Measurements from ENCODE around the gene ADPRHL1. TPM values are rescaled to one million over a fixed set of nuclear protein-coding genes. Genes with fewer than 3 reads are reported as not detected.
A peak's percentile ranks its signal among the peaks of the same experiment; 100 is the strongest.

ADPRHL1 gene
- total RNA-seq, 1 donor from 2014 or later: 20.7 TPM

- Mint-ChIP-seq H3K27me3 (ENCODE audit: unreplicated experiment) (peaks cover 5% of the 10 kb centered on the region), H3K36me3 (ENCODE audit: unreplicated experiment) (peaks cover 5% of the 10 kb centered on the region), H3K27ac (ENCODE audit: unreplicated experiment) (no peak overlapping the region), H3K9me3 (ENCODE audit: unreplicated experiment) (peaks cover 6% of the 10 kb centered on the region), H3K4me3 (ENCODE audit: unreplicated experiment) (no peak overlapping the region), H3K4me1 (ENCODE audit: low read depth, unreplicated experiment) (peaks cover 18% of the 10 kb centered on the region)
- peak; percentile 60 for TF ChIP-seq CTCF (IDR thresholded peaks at IDR 0.05; ENCODE audit: partially characterized antibody, unreplicated experiment)
- DNase-seq: peak; percentile 65
These were observed 5.2 kb upstream of the ADPRHL1 start for GRCh38 chr13:113458253-113459065.

- no peak overlapping the region for H3K27ac Mint-ChIP-seq (ENCODE audit: unreplicated experiment)
- no peak for TF ChIP-seq CTCF (IDR thresholded peaks at IDR 0.05; ENCODE audit: partially characterized antibody, unreplicated experiment)
- no peak overlapping the region for H3K4me3 Mint-ChIP-seq (ENCODE audit: unreplicated experiment)
- H3K36me3 Mint-ChIP-seq (ENCODE audit: unreplicated experiment): peaks cover 5% of the 10 kb centered on the region
- peaks cover 10% of the 10 kb centered on the region for H3K27me3 Mint-ChIP-seq (ENCODE audit: unreplicated experiment)
- H3K4me1 Mint-ChIP-seq (ENCODE audit: low read depth, unreplicated experiment): peaks cover 28% of the 10 kb centered on the region
- peaks cover 7% of the 10 kb centered on the region for H3K9me3 Mint-ChIP-seq (ENCODE audit: unreplicated experiment)
- no peak for DNase-seq
These were observed 4.2 kb upstream of the ADPRHL1 start for GRCh38 chr13:113457510-113457909.

GRCh38 chr13:113456116-113456702, 2.9 kb upstream of the ADPRHL1 start:
- no peak for DNase-seq
- Mint-ChIP-seq H3K36me3 (ENCODE audit: unreplicated experiment) (peaks cover 5% of the 10 kb centered on the region), H3K27me3 (ENCODE audit: unreplicated experiment) (peaks cover 11% of the 10 kb centered on the region), H3K4me1 (ENCODE audit: low read depth, unreplicated experiment) (peaks cover 29% of the 10 kb centered on the region), H3K9me3 (ENCODE audit: unreplicated experiment) (peaks cover 7% of the 10 kb centered on the region), H3K4me3 (ENCODE audit: unreplicated experiment) (no peak overlapping the region), H3K27ac (ENCODE audit: unreplicated experiment) (peak overlapping the region; percentile 17)
- no peak for TF ChIP-seq CTCF (IDR thresholded peaks at IDR 0.05; ENCODE audit: partially characterized antibody, unreplicated experiment)

- Mint-ChIP-seq H3K27me3 (ENCODE audit: unreplicated experiment) (peaks cover 12% of the 10 kb centered on the region), H3K27ac (ENCODE audit: unreplicated experiment) (peak overlapping the region; percentile 17), H3K4me3 (ENCODE audit: unreplicated experiment) (no peak overlapping the region), H3K4me1 (ENCODE audit: low read depth, unreplicated experiment) (peaks cover 35% of the 10 kb centered on the region), H3K9me3 (ENCODE audit: unreplicated experiment) (peaks cover 7% of the 10 kb centered on the region), H3K36me3 (ENCODE audit: unreplicated experiment) (peaks cover 5% of the 10 kb centered on the region)
- no peak for DNase-seq
- no peak for TF ChIP-seq CTCF (IDR thresholded peaks at IDR 0.05; ENCODE audit: partially characterized antibody, unreplicated experiment)
These were observed 2.1 kb upstream of the ADPRHL1 start for GRCh38 chr13:113455384-113455783.

GRCh38 chr13:113454936-113455335, 1.6 kb upstream of the ADPRHL1 start:
- peak overlapping the region; percentile 55 for H3K27ac Mint-ChIP-seq (ENCODE audit: unreplicated experiment)
- peaks cover 12% of the 10 kb centered on the region for H3K27me3 Mint-ChIP-seq (ENCODE audit: unreplicated experiment)
- no peak for TF ChIP-seq CTCF (IDR thresholded peaks at IDR 0.05; ENCODE audit: partially characterized antibody, unreplicated experiment)
- H3K9me3 Mint-ChIP-seq (ENCODE audit: unreplicated experiment): peaks cover 7% of the 10 kb centered on the region
- H3K4me3 Mint-ChIP-seq (ENCODE audit: unreplicated experiment): no peak overlapping the region
- DNase-seq: no peak
- peaks cover 5% of the 10 kb centered on the region for H3K36me3 Mint-ChIP-seq (ENCODE audit: unreplicated experiment)
- H3K4me1 Mint-ChIP-seq (ENCODE audit: low read depth, unreplicated experiment): peaks cover 39% of the 10 kb centered on the region
